Kidney epithelial cell (primary cell): ENCODE measurements around the gene RCN1. TPM values are rescaled to one million over a fixed set of nuclear protein-coding genes. Genes with fewer than 3 reads are reported as not detected.

Experiments
- DNase-seq: peaks from one replicate; pipeline ENCODE4 v3.0.0-alpha.2; 2010; ENCODE audit warnings: low read depth
- H3K27me3 ChIP-seq: 2 replicates; pipeline ENCODE4 v1.6.0; 2011; ENCODE audit warnings: low read length; ENCODE audit not compliant: control insufficient read depth, insufficient read depth
- H3K36me3 ChIP-seq: 2 replicates; pipeline ENCODE4 v1.5.1; 2011; ENCODE audit warnings: low read length; ENCODE audit not compliant: control insufficient read depth, insufficient read depth
- H3K4me3 ChIP-seq: 2 replicates; pipeline ENCODE4 v1.5.1; 2011; ENCODE audit warnings: low read depth, mild to moderate bottlenecking, control low read depth, low read length
- total RNA-seq: library from RNA; depleted of rRNA; stranded (reverse); fragments of >200 nt; gene quantifications from 2 replicates; pipeline ENCODE4 v1.2.3, GENCODE V29; 2015
- TF ChIP-seq, protein P1 (sequence below): IDR thresholded peaks from 2 replicates; pipeline ENCODE4 v1.5.1; 2011; ENCODE audit warnings: mild to moderate bottlenecking, moderate library complexity, low read length, control low read depth, inconsistent platforms; ENCODE audit not compliant: insufficient read depth, poor library complexity, severe bottlenecking

RCN1 gene
- total RNA-seq, 1 donor from 2014 or later, result 177 TPM

GRCh38 chr11:32154275-32154674 is 63.4 kb downstream of the RCN1 start:
- DNase-seq, result no peak
- Histone ChIP-seq H3K36me3 (no peaks in the 10 kb centered on the region), H3K4me3 (no peak overlapping the region), H3K27me3 (no peaks in the 10 kb centered on the region)
- TF ChIP-seq, protein P1, sequence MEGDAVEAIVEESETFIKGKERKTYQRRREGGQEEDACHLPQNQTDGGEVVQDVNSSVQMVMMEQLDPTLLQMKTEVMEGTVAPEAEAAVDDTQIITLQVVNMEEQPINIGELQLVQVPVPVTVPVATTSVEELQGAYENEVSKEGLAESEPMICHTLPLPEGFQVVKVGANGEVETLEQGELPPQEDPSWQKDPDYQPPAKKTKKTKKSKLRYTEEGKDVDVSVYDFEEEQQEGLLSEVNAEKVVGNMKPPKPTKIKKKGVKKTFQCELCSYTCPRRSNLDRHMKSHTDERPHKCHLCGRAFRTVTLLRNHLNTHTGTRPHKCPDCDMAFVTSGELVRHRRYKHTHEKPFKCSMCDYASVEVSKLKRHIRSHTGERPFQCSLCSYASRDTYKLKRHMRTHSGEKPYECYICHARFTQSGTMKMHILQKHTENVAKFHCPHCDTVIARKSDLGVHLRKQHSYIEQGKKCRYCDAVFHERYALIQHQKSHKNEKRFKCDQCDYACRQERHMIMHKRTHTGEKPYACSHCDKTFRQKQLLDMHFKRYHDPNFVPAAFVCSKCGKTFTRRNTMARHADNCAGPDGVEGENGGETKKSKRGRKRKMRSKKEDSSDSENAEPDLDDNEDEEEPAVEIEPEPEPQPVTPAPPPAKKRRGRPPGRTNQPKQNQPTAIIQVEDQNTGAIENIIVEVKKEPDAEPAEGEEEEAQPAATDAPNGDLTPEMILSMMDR, result no peak
